H1 (cell line): Measurements from ENCODE around the gene STK11IP. TPM values are rescaled to one million over a fixed set of nuclear protein-coding genes. Genes with fewer than 3 reads are reported as not detected.

Experiments used
- CTCF ChIA-PET: fragments of 300-600 bp; sonication (Branson Sonifier 250); formaldehyde crosslinking; loops from one replicate; lab custom pipeline; 2021; ENCODE audit not compliant: partially characterized antibody; lab: Charles Lee
- POLR2A ChIA-PET: fragments of 300-600 bp; sonication (Branson Sonifier 250); formaldehyde crosslinking; loops from one replicate; lab custom pipeline; 2021; ENCODE audit warnings: inconsistent platforms; ENCODE audit not compliant: partially characterized antibody; lab: Charles Lee
- DNase-seq, 2 experiments: peaks; one replicate each; pipeline versions ENCODE4 v3.0.0 to v3.0.0-alpha.2; 2010 to 2022; ENCODE audit warnings: low spot score in 2 of 2, low read depth in 1 of 2, mixed read lengths in 1 of 2
- FAIRE-seq: peaks from 2 replicates; lab custom pipeline; 2011; peaks lifted over from hg19 to GRCh38; lab: Jason Lieb, UNC
- H2AFZ ChIP-seq: 2 replicates; pipeline ENCODE4 v1.8.1; 2012; ENCODE audit warnings: low read length, inconsistent platforms
- H2AK5ac ChIP-seq: 2 replicates; pipeline ENCODE4 v1.6.1; 2013; ENCODE audit warnings: low read depth, low read length
- H2BK120ac ChIP-seq: replicated peaks from 2 replicates; pipeline ENCODE3; 2013; ENCODE audit warnings: low read depth, low read length, inconsistent platforms
- H2BK12ac ChIP-seq: 2 replicates; pipeline ENCODE4 v1.6.1; 2013; ENCODE audit warnings: low read depth, low read length
- H2BK15ac ChIP-seq: 2 replicates; pipeline ENCODE4 v1.6.1; 2013; ENCODE audit warnings: low read length
- H2BK20ac ChIP-seq: 2 replicates; pipeline ENCODE4 v1.6.1; 2013; ENCODE audit warnings: low read length
- H2BK5ac ChIP-seq: 2 replicates; pipeline ENCODE4 v1.6.1; 2013; ENCODE audit warnings: low read depth, low read length
- H3K14ac ChIP-seq: 2 replicates; pipeline ENCODE4 v1.6.1; 2013; ENCODE audit warnings: inconsistent platforms; ENCODE audit not compliant: insufficient read length
- H3K18ac ChIP-seq: 2 replicates; pipeline ENCODE4 v1.6.1; 2013; ENCODE audit warnings: low read length; ENCODE audit errors: extremely low read depth
- H3K23ac ChIP-seq: 2 replicates; pipeline ENCODE4 v1.6.1; 2013; ENCODE audit warnings: inconsistent platforms; ENCODE audit not compliant: insufficient read length
- H3K23me2 ChIP-seq: 2 replicates; pipeline ENCODE4 v1.6.1; 2013; ENCODE audit warnings: low read depth, low read length
- H3K27ac ChIP-seq: 2 replicates; pipeline ENCODE4 v1.6.1; 2011; ENCODE audit warnings: low read depth, low read length, inconsistent platforms
- H3K27me3 ChIP-seq, 4 experiments: replicated peaks in 1 of 4; 1 replicate in 1 of 4; 2 replicates in 3 of 4; pipeline versions ENCODE4 v1.6.1 to v1.8.1; 2011 to 2013; ENCODE audit warnings: low read length in 3 of 4, mild to moderate bottlenecking in 3 of 4, inconsistent platforms in 2 of 4, mixed read lengths in 2 of 4, moderate library complexity in 1 of 4; ENCODE audit not compliant: control insufficient read depth in 3 of 4, insufficient read depth in 3 of 4; ENCODE audit errors: extremely low read depth in 1 of 4
- H3K36me3 ChIP-seq, 4 experiments: 2 replicates each; pipeline versions ENCODE4 v1.6.1 to v1.8.1; 2011 to 2013; ENCODE audit warnings: mild to moderate bottlenecking in 4 of 4, low read length in 3 of 4, moderate library complexity in 2 of 4, control low read depth in 1 of 4, inconsistent platforms in 1 of 4; ENCODE audit not compliant: insufficient read depth in 4 of 4, control insufficient read depth in 2 of 4
- H3K4ac ChIP-seq: replicated peaks from 2 replicates; pipeline ENCODE3; 2013; ENCODE audit warnings: low read length, low read depth, mixed read lengths, inconsistent platforms; ENCODE audit not compliant: insufficient read length
- H3K4me1 ChIP-seq, 4 experiments: replicated peaks in 1 of 4; 1 replicate in 1 of 4; 2 replicates in 3 of 4; pipeline versions ENCODE4 v1.6.1 to v1.8.1; 2011 to 2013; ENCODE audit warnings: low read length in 3 of 4, inconsistent platforms in 2 of 4, mixed read lengths in 1 of 4; ENCODE audit not compliant: insufficient read depth in 4 of 4, control insufficient read depth in 3 of 4
- H3K4me2 ChIP-seq, 2 experiments: 2 replicates each; pipeline versions ENCODE4 v1.6.1 to v1.8.1; 2011 to 2013; ENCODE audit warnings: low read depth in 2 of 2, low read length in 2 of 2, control low read depth in 1 of 2, inconsistent platforms in 1 of 2, mild to moderate bottlenecking in 1 of 2; ENCODE audit not compliant: insufficient read depth in 1 of 2
- H3K4me3 ChIP-seq, 4 experiments: fragments of 200-600, 300-600 bp in 1 of 4; sonication (generic), shearing (Covaris generic), sonication (Bioruptor Twin) in 1 of 4; 2 replicates each; pipeline versions ENCODE4 v1.5.1 to v1.8.1; 2011 to 2016; ENCODE audit warnings: low read length in 4 of 4, low read depth in 3 of 4, control low read depth in 2 of 4, inconsistent platforms in 2 of 4, mild to moderate bottlenecking in 2 of 4, mixed read lengths in 1 of 4, moderate library complexity in 1 of 4; ENCODE audit not compliant: insufficient read depth in 2 of 4; ENCODE audit errors: extremely low read depth in 1 of 4
- H3K56ac ChIP-seq: replicated peaks from 2 replicates; pipeline ENCODE3; 2013; ENCODE audit warnings: low read depth, mild to moderate bottlenecking, mixed read lengths, low read length, inconsistent platforms; ENCODE audit not compliant: insufficient read length
- H3K79me1 ChIP-seq: 2 replicates; pipeline ENCODE4 v1.6.1; 2013; ENCODE audit warnings: low read depth, low read length, control low read depth
- H3K79me2 ChIP-seq, 2 experiments: 2 replicates each; pipeline versions ENCODE4 v1.6.1 to v1.8.1; 2012 to 2013; ENCODE audit warnings: low read length in 2 of 2, mild to moderate bottlenecking in 2 of 2, inconsistent platforms in 1 of 2; ENCODE audit not compliant: insufficient read depth in 2 of 2, control insufficient read depth in 1 of 2
- H3K9ac ChIP-seq, 4 experiments: replicated peaks in 1 of 4; 1 replicate in 1 of 4; 2 replicates in 3 of 4; pipeline versions ENCODE4 v1.6.1 to v1.8.1; 2011 to 2013; ENCODE audit warnings: low read depth in 3 of 4, low read length in 3 of 4, control low read depth in 2 of 4, mild to moderate bottlenecking in 2 of 4, moderate library complexity in 2 of 4, inconsistent platforms in 1 of 4; ENCODE audit errors: extremely low read depth in 1 of 4
- H3K9me3 ChIP-seq, 2 experiments: 2 replicates each; pipeline versions ENCODE4 v1.6.1 to v1.8.1; 2012 to 2013; ENCODE audit warnings: mild to moderate bottlenecking in 2 of 2, moderate library complexity in 2 of 2, control low read depth in 1 of 2, inconsistent platforms in 1 of 2, low read depth in 1 of 2, low read length in 1 of 2, mixed read lengths in 1 of 2; ENCODE audit not compliant: insufficient read depth in 2 of 2
- H4K20me1 ChIP-seq, 2 experiments: replicated peaks in 1 of 2; 2 replicates each; pipeline versions ENCODE3 to v1.8.1; 2011 to 2013; ENCODE audit warnings: inconsistent platforms in 2 of 2, low read length in 2 of 2, mild to moderate bottlenecking in 1 of 2; ENCODE audit not compliant: insufficient read depth in 2 of 2, control insufficient read depth in 1 of 2
- H4K5ac ChIP-seq: 2 replicates; pipeline ENCODE4 v1.6.1; 2013; ENCODE audit warnings: low read length, low read depth, mixed read lengths, inconsistent platforms; ENCODE audit not compliant: insufficient read length
- H4K8ac ChIP-seq: 2 replicates; pipeline ENCODE4 v1.8.0; 2013; ENCODE audit warnings: mild to moderate bottlenecking, moderate library complexity, low read length, inconsistent platforms; ENCODE audit not compliant: insufficient read depth; ENCODE audit errors: extremely low read depth
- H4K91ac ChIP-seq: replicated peaks from 2 replicates; pipeline ENCODE3; 2013; ENCODE audit warnings: low read length, mixed read lengths, inconsistent platforms; ENCODE audit not compliant: insufficient read length
- ASH2L ChIP-seq: fragments of 200-600, 300-600 bp; sonication (generic); IDR thresholded peaks from one replicate; pipeline ENCODE4 v1.7.1; 2017; ENCODE audit warnings: low read length
- CTBP2 ChIP-seq: IDR thresholded peaks from 2 replicates; pipeline ENCODE4 v1.7.0; 2011; ENCODE audit warnings: borderline replicate concordance, mild to moderate bottlenecking, moderate library complexity, mixed read lengths, low read length; ENCODE audit not compliant: insufficient read depth, insufficient read length
- EP300 ChIP-seq, 2 experiments: IDR thresholded peaks; 1 replicate in 1 of 2; 2 replicates in 1 of 2; pipeline ENCODE4 v1.6.1; 2011 to 2012; ENCODE audit warnings: low read depth in 2 of 2, low read length in 2 of 2, mild to moderate bottlenecking in 2 of 2, borderline replicate concordance in 1 of 2, inconsistent platforms in 1 of 2, moderate library complexity in 1 of 2
- FOSL1 ChIP-seq: IDR thresholded peaks from 2 replicates; pipeline ENCODE4 v1.6.1; 2011; ENCODE audit warnings: mild to moderate bottlenecking, low read depth, low read length, moderate library complexity; ENCODE audit not compliant: insufficient read depth
- GTF2F1 ChIP-seq: IDR thresholded peaks from 2 replicates; pipeline ENCODE4 v1.6.1; 2012; ENCODE audit warnings: low read depth, low read length, improper control_type of control experiment, borderline replicate concordance
- MAFK ChIP-seq: IDR thresholded peaks from 2 replicates; pipeline ENCODE4 v1.6.1; 2012; ENCODE audit warnings: low read depth, mild to moderate bottlenecking, improper control_type of control experiment, low read length
- POLR2A ChIP-seq, 2 experiments: IDR thresholded peaks; 1 replicate in 1 of 2; 2 replicates in 1 of 2; pipeline ENCODE4 v1.6.1; 2011; ENCODE audit warnings: low read depth in 2 of 2, low read length in 2 of 2, mild to moderate bottlenecking in 2 of 2; ENCODE audit errors: control extremely low read depth in 1 of 2
- SIRT6 ChIP-seq: IDR thresholded peaks from one replicate; pipeline ENCODE4 v1.7.1; 2012; ENCODE audit warnings: low read length, inconsistent platforms
- SP2 ChIP-seq: IDR thresholded peaks from 2 replicates; pipeline ENCODE4 v1.6.1; 2012; ENCODE audit warnings: mild to moderate bottlenecking, low read length, inconsistent platforms
- SUZ12 ChIP-seq: fragments of 200-600 bp; sonication (generic); IDR thresholded peaks from 2 replicates; pipeline ENCODE4 v1.6.1; 2012; ENCODE audit warnings: mild to moderate bottlenecking, inconsistent platforms, low read length, moderate library complexity, mixed read lengths
- TAF1 ChIP-seq: IDR thresholded peaks from 2 replicates; pipeline ENCODE4 v1.6.1; 2011; ENCODE audit warnings: mild to moderate bottlenecking, low read depth, low read length
- TBP ChIP-seq: IDR thresholded peaks from 2 replicates; pipeline ENCODE4 v1.6.1; 2011; ENCODE audit warnings: low read depth, low read length, improper control_type of control experiment
- WGBS, 2 experiments: shearing (Covaris generic) in 1 of 2; methylation state at CpG; one replicate each; pipeline versions ENCODE4 v1.1.6 to v1.1.7; 2013 to 2015; ENCODE audit warnings: low lambda C conversion rate in 2 of 2, mixed read lengths in 2 of 2, inconsistent platforms in 1 of 2, low coverage in 1 of 2, missing lambda C conversion rate in 1 of 2; ENCODE audit not compliant: insufficient replicate concordance in 2 of 2, insufficient coverage in 1 of 2, insufficient read length in 1 of 2; ENCODE audit errors: extremely low coverage in 1 of 2, missing lambda C conversion rate in 1 of 2; 5-methylcytosine and 5-hydroxymethylcytosine counted together
- polyA plus RNA-seq, 7 experiments: library from polyadenylated mRNA; depleted of rRNA in 3 of 7; stranded (reverse) in 5 of 7; unstranded in 2 of 7; fragments of >200 nt in 5 of 7; fragments of 200-250 nt in 2 of 7; gene quantifications; 1 replicate in 5 of 7; 2 replicates in 1 of 7; 4 replicates in 1 of 7; pipeline versions ENCODE4 v1.2.1 to v1.2.3, GENCODE V29; 2011 to 2013; ENCODE audit warnings: missing spikeins in 2 of 7, mixed read lengths in 2 of 7
- total RNA-seq: library from RNA; stranded (reverse); fragmentation: NEBNext Ultra II Directional; extraction: Animal tissue kit (Norgen Biotek cat#: 25700); gene quantifications from 2 replicates; pipeline ENCODE4 v1.2.1, GENCODE V29; 2021
- TF ChIP-seq, protein P1 (sequence below): IDR thresholded peaks from 2 replicates; pipeline ENCODE4 v1.6.1; 2012; ENCODE audit warnings: inconsistent platforms

Gene STK11IP
- total and polyA plus RNA-seq, 2 of the 8 experiments (the other 6 are each of a cell fraction or from before 2014, with no cell fraction given), result 18.5 to 29.6 TPM

DNA sequence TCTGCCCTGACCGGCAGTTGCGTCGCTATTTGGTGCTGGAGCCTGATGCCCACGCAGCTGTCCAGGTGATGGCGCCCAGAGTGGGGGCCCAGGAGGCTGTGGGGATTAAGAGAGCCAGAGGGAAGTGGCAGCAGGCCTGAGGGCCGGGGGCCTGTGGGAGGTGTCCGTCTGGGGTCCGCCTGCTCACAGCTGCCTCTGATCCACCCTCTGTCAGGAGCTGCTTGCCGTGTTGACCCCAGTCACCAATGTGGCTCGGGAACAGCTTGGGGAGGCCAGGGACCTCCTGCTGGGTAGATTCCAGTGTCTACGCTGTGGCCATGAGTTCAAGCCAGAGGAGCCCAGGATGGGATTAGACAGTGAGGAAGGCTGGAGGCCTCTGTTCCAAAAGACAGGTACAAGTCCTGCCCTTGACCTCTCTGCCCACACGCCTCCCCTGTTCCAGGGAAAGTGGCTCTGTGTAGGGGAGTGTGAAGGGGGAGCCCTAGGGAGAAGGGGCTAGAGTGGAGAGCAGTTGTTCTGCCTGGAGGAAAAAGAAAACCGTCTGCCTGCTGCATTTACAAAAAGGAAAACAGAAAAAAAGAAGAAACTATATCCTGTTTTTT is 11.6 kb downstream of the STK11IP start:
- ChIA-PET CTCF (interaction anchor here (0.7 to 18.7 kb wide), 7 partner anchors 27 to 119 kb away, joined by 3 to 356 read pairs (median 7); partner anchors contain the start of genes CHPF and SLC4A3), POLR2A (interaction anchor here (0.8 to 3.8 kb wide), 4 partner anchors 11 to 54 kb away, joined by 3 to 22 read pairs (median 3); partner anchors contain the start of gene STK11IP)
- Histone ChIP-seq H2BK12ac (no peak overlapping the region), H2AFZ (no peak overlapping the region), H2BK15ac (no peak overlapping the region), H3K18ac (no peak overlapping the region), H4K8ac (no peak overlapping the region; the same call in 1 of the 2 replicates), H3K23ac (no peak overlapping the region), H3K4me2 (no peak overlapping the region), H2BK5ac (no peak overlapping the region), H3K23me2 (no peaks in the 10 kb centered on the region), H3K4ac (no peak overlapping the region), H3K4me1 (no peaks in the 10 kb centered on the region; a peak in 1 of 7 replicates), H4K5ac (no peak overlapping the region), H3K4me3 (no peak overlapping the region), H3K36me3 (peaks cover 0 to 11% (median 2%) of the 10 kb centered on the region in 4 experiments; a peak in 4 of 8 replicates), H3K9me3 (no peaks in the 10 kb centered on the region), H4K20me1 (peaks cover 2 to 3% of the 10 kb centered on the region in 2 experiments), H2BK120ac (no peak overlapping the region), H3K79me2 (no peaks in the 10 kb centered on the region), H2AK5ac (no peak overlapping the region), H3K56ac (no peak overlapping the region), H3K79me1 (no peaks in the 10 kb centered on the region; the same call in 1 of the 2 replicates), H3K9ac (no peak overlapping the region), H3K27ac (no peak overlapping the region), H2BK20ac (no peak overlapping the region), H3K27me3 (no peaks in the 10 kb centered on the region), H3K14ac (no peak overlapping the region), H4K91ac (no peak overlapping the region)
- TF ChIP-seq POLR2A (IDR thresholded peaks at IDR 0.05; ENCODE audit: control extremely low read depth in 1 of 2, low read depth in 2 of 2, low read length in 2 of 2) (no peak), SP2 (no peak), CTBP2 (no peak), EP300 (IDR thresholded peaks at IDR 0.05; ENCODE audit: borderline replicate concordance in 1 of 2, low read depth in 2 of 2, low read length in 2 of 2) (no peak), FOSL1 (no peak), TBP (no peak), MAFK (no peak), ASH2L (no peak), SIRT6 (no peak), SUZ12 (no peak), TAF1 (no peak), GTF2F1 (no peak)
- TF ChIP-seq, protein P1, sequence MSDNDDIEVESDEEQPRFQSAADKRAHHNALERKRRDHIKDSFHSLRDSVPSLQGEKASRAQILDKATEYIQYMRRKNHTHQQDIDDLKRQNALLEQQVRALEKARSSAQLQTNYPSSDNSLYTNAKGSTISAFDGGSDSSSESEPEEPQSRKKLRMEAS, result no peak
- DNase-seq, result no peak
- FAIRE-seq, result no peak
- WGBS, 2 experiments, result 83% methylated on average over 13 of the region's 13 CpGs; no CpG with 5 or more reads in 1 of the 2 experiments
